Measurements from ENCODE around the gene NRXN3.

DNA sequence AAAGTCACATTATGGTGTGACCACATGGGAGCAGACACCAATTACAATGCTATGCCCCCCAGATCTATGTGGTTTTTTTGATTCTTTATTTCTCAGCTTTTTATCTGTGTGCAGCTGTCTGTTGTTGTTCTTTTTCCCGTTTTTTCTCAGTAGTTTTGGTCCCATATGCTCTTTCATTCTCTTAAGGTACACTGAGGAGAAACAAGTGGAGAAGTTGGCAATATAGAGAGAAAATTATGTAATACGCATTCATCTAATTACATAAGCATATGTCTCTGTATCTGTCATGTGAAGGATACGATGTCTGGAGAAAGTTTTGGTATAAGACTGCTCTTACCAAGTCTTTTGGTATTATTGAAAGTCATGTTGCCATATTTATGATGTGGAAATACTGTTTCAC is 819.0 kb downstream of the NRXN3 start:
- TF ChIP-seq, protein P1, sequence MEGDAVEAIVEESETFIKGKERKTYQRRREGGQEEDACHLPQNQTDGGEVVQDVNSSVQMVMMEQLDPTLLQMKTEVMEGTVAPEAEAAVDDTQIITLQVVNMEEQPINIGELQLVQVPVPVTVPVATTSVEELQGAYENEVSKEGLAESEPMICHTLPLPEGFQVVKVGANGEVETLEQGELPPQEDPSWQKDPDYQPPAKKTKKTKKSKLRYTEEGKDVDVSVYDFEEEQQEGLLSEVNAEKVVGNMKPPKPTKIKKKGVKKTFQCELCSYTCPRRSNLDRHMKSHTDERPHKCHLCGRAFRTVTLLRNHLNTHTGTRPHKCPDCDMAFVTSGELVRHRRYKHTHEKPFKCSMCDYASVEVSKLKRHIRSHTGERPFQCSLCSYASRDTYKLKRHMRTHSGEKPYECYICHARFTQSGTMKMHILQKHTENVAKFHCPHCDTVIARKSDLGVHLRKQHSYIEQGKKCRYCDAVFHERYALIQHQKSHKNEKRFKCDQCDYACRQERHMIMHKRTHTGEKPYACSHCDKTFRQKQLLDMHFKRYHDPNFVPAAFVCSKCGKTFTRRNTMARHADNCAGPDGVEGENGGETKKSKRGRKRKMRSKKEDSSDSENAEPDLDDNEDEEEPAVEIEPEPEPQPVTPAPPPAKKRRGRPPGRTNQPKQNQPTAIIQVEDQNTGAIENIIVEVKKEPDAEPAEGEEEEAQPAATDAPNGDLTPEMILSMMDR (conservative IDR thresholded peaks at IDR 0.05 in 1 of 2, IDR thresholded peaks at IDR 0.05 in 1 of 2; ENCODE audit: extremely low read depth in 1 of 2, insufficient read depth in 1 of 2, low read depth in 1 of 2, low read length in 2 of 2), result no peak
- no peak for TF ChIP-seq EZH2 (IDR thresholded peaks at IDR 0.05; ENCODE audit: borderline replicate concordance, low read length)

All from mammary epithelial cell (primary cell).